Measurements from ENCODE around the gene CDCA3. TPM values are rescaled to one million over a fixed set of nuclear protein-coding genes. Genes with fewer than 3 reads are reported as not detected.
"Not testable (repeated sequence)": the region's sequence is repeated elsewhere in the genome, so short reads cannot be mapped to it uniquely, and the experiment has no call there.

The CDCA3 gene
- total RNA-seq, 2 experiments from 2014 or later: 151 to 222 TPM

DNA sequence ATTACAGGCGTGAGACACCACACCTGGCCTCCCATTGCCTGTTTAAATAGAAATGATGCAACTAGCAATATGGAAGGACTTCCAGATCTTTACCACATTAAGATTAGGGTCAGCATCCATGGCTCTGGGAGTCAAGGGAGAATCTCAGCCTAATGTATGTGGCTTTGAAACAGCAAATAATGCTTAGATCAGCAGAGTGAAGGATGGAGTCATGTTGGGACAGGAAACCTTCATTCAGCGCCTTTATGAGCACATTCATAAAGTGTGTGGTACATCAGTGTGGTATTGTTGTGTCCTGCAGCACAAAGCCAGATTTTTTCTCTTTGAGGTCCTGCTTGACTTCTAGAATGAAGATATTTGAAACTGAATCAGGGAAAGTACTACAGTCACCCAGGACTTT lies 37.3 kb upstream of the CDCA3 start:
- H2AFZ ChIP-seq (ENCODE audit: low read length): no peak overlapping the region
- H4K20me1 ChIP-seq (ENCODE audit: insufficient read depth, low read length): no peaks in the 10 kb centered on the region
- BruUV-seq (replicated peaks): no TSS peak
- POLR2A ChIA-PET: no interaction called here
- no peaks in the 10 kb centered on the region for H3K9me2 ChIP-seq (ENCODE audit: insufficient read depth, low read length)
- peaks cover 16% of the 10 kb centered on the region; the same call in 1 of the 2 replicates for H3K36me3 ChIP-seq (ENCODE audit: insufficient read depth, low read length)
- no peak overlapping the region for H3K4me2 ChIP-seq (ENCODE audit: low read length)
- intact Hi-C loops (cut with micrococcal nuclease; ENCODE audit: unreplicated experiment): no loop called here
- no peak for DNase-seq (ENCODE audit: low spot score)
- H3K27ac ChIP-seq (ENCODE audit: low read depth, low read length, poor library complexity, severe bottlenecking): no peak overlapping the region
- H3K79me2 ChIP-seq (ENCODE audit: insufficient read depth, low read depth, low read length): no peaks in the 10 kb centered on the region
- no peaks in the 10 kb centered on the region for H3K9me3 ChIP-seq (ENCODE audit: low read length)
- TF ChIP-seq CTCF (conservative IDR thresholded peaks at IDR 0.05; ENCODE audit: low read length): no peak
- TF ChIP-seq EZH2phosphoT487 (IDR thresholded peaks at IDR 0.05; ENCODE audit: borderline replicate concordance, low read depth, low read length): no peak
- CTCF ChIA-PET (ENCODE audit: unreplicated experiment): no interaction called here
- H3K4me3 ChIP-seq (ENCODE audit: low read depth, low read length, poor library complexity, severe bottlenecking): no peak overlapping the region
- peaks cover 28% of the 10 kb centered on the region for H3K4me1 ChIP-seq (ENCODE audit: insufficient read depth, low read length, poor library complexity, severe bottlenecking)

DNA sequence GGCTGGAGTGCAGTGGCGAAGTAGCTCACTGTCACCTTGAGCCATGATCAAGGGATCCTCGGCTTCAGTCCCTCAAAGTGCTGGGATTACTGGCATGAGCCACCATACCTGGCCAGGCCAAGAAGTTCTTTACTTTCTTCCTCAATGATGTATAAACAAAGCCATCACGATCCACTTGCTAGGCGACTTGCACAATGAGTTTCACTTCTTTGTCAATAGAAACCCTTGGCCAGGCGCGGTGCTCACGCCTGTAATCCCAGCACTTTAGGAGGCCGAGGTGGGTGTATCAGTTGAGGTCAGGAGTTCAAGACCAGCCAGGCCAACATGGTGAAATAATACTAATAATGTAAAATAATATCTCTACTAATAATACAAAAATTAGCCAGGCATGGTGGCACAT lies 36.4 kb upstream of the CDCA3 start:
- Histone ChIP-seq H3K4me2 (ENCODE audit: low read length) (no peak overlapping the region), H3K4me3 (ENCODE audit: low read depth, low read length, poor library complexity, severe bottlenecking) (no peak overlapping the region), H4K20me1 (ENCODE audit: insufficient read depth, low read length) (no peaks in the 10 kb centered on the region), H3K9me2 (ENCODE audit: insufficient read depth, low read length) (no peaks in the 10 kb centered on the region), H3K9me3 (ENCODE audit: low read length) (no peaks in the 10 kb centered on the region), H2AFZ (ENCODE audit: low read length) (no peak overlapping the region), H3K27ac (ENCODE audit: low read depth, low read length, poor library complexity, severe bottlenecking) (no peak overlapping the region), H3K4me1 (ENCODE audit: insufficient read depth, low read length, poor library complexity, severe bottlenecking) (peaks cover 28% of the 10 kb centered on the region), H3K36me3 (ENCODE audit: insufficient read depth, low read length) (peaks cover 16% of the 10 kb centered on the region; the same call in 1 of the 2 replicates), H3K79me2 (ENCODE audit: insufficient read depth, low read depth, low read length) (no peaks in the 10 kb centered on the region)
- DNase-seq (ENCODE audit: low spot score): no peak
- POLR2A ChIA-PET: no interaction called here
- intact Hi-C loops (cut with micrococcal nuclease; ENCODE audit: unreplicated experiment): no loop called here
- TF ChIP-seq EZH2phosphoT487 (IDR thresholded peaks at IDR 0.05; ENCODE audit: borderline replicate concordance, low read depth, low read length) (no peak), CTCF (conservative IDR thresholded peaks at IDR 0.05; ENCODE audit: low read length) (no peak)
- CTCF ChIA-PET (ENCODE audit: unreplicated experiment): no interaction called here
- BruUV-seq (replicated peaks): no TSS peak

- intact Hi-C loops (cut with micrococcal nuclease; ENCODE audit: unreplicated experiment); H3K4me2 ChIP-seq (ENCODE audit: low read length); H4K20me1 ChIP-seq (ENCODE audit: insufficient read depth, low read length); H3K4me3 ChIP-seq (ENCODE audit: low read depth, low read length, poor library complexity, severe bottlenecking); POLR2A ChIA-PET; H3K9me2 ChIP-seq (ENCODE audit: insufficient read depth, low read length); CTCF ChIA-PET (ENCODE audit: unreplicated experiment); H3K9me3 ChIP-seq (ENCODE audit: low read length); H3K79me2 ChIP-seq (ENCODE audit: insufficient read depth, low read depth, low read length); DNase-seq (ENCODE audit: low spot score); H2AFZ ChIP-seq (ENCODE audit: low read length); BruUV-seq (replicated peaks); H3K27ac ChIP-seq (ENCODE audit: low read depth, low read length, poor library complexity, severe bottlenecking): not testable (repeated sequence)
- Histone ChIP-seq H3K4me1 (ENCODE audit: insufficient read depth, low read length, poor library complexity, severe bottlenecking) (peaks cover 19% of the 10 kb centered on the region), H3K36me3 (ENCODE audit: insufficient read depth, low read length) (peaks cover 16% of the 10 kb centered on the region; the same call in 1 of the 2 replicates)
Observed at GRCh38 chr12:6886206-6886999, 35.3 kb upstream of the CDCA3 start.

All from OCI-LY7 (cell line).